GM19467 (cell line): Measurements from ENCODE around the gene DYNC2H1.

Experiments
- ATAC-seq: cut with Tn5 transposase; IDR thresholded peaks from one replicate; pipeline ENCODE4 v1.9.1; 2021; ENCODE audit warnings: mild to moderate bottlenecking, moderate library complexity; ENCODE audit not compliant: unreplicated experiment

Gene DYNC2H1

GRCh38 chr11:103108933-103109817 lies at the start of gene DYNC2H1:
Gene DYNC2H1, plus strand, starts transcription at chr11:103109426. Its CDS starts 149 bp downstream, at chr11:103109575.
- ATAC-seq, result peak; percentile 100

- ATAC-seq, result no peak
Observed at GRCh38 chr11:103061656-103062055, 47.6 kb upstream of the DYNC2H1 start.

GRCh38 chr11:103067118-103067517 lies 42.1 kb upstream of the DYNC2H1 start:
- ATAC-seq, result no peak

GRCh38 chr11:103069367-103069766 lies 39.9 kb upstream of the DYNC2H1 start:
- ATAC-seq, result no peak

- ATAC-seq, result no peak
Observed at GRCh38 chr11:103070142-103070541, 39.1 kb upstream of the DYNC2H1 start.

- ATAC-seq, result no peak
Observed at GRCh38 chr11:103071008-103071407, 38.2 kb upstream of the DYNC2H1 start.

- ATAC-seq, result no peak
Observed at GRCh38 chr11:103076361-103076760, 32.9 kb upstream of the DYNC2H1 start.

GRCh38 chr11:103077554-103077953 lies 31.7 kb upstream of the DYNC2H1 start:
- ATAC-seq, result no peak

- no peak for ATAC-seq
Observed at GRCh38 chr11:103078710-103079109, 30.5 kb upstream of the DYNC2H1 start.

- ATAC-seq, result no peak
Observed at GRCh38 chr11:103079833-103080232, 29.4 kb upstream of the DYNC2H1 start.

- no peak for ATAC-seq
Observed at GRCh38 chr11:103085758-103086365, 23.4 kb upstream of the DYNC2H1 start.

GRCh38 chr11:103086461-103086860 lies 22.8 kb upstream of the DYNC2H1 start:
- no peak for ATAC-seq

GRCh38 chr11:103091064-103091800 lies 18.0 kb upstream of the DYNC2H1 start:
- peak; percentile 24 for ATAC-seq

- ATAC-seq, result peak; percentile 100
Observed at GRCh38 chr11:103091801-103092524, 17.3 kb upstream of the DYNC2H1 start, which contains the start of gene DCUN1D5. Gene DCUN1D5, minus strand, starts transcription at chr11:103092160. Its CDS starts 288 bp downstream, at chr11:103091872.

GRCh38 chr11:103097279-103097678 lies 11.9 kb upstream of the DYNC2H1 start:
- ATAC-seq, result no peak

GRCh38 chr11:103109818-103110388 lies 677 bp downstream of the DYNC2H1 start:
- ATAC-seq, result no peak

GRCh38 chr11:103110391-103110790 lies 1.2 kb downstream of the DYNC2H1 start:
- no peak for ATAC-seq

- no peak for ATAC-seq
Observed at GRCh38 chr11:103111400-103111799, 2.2 kb downstream of the DYNC2H1 start.

GRCh38 chr11:103112364-103112763 lies 3.1 kb downstream of the DYNC2H1 start:
- no peak for ATAC-seq

GRCh38 chr11:103114836-103115235 lies 5.6 kb downstream of the DYNC2H1 start:
- ATAC-seq, result no peak
